ENCODE data around the gene UBAP1. TPM values are rescaled to one million over a fixed set of nuclear protein-coding genes. Genes with fewer than 3 reads are reported as not detected.
"Not testable (repeated sequence)": the region's sequence is repeated elsewhere in the genome, so short reads cannot be mapped to it uniquely, and the experiment has no call there.

UBAP1 gene
- polyA plus RNA-seq, 3 donors: 19.9 to 54.4 (median 43.2) TPM

GRCh38 chr9:34252016-34252415 lies 73.2 kb downstream of the UBAP1 start:
- H3K27ac ChIP-seq (ENCODE audit: low read depth, low read length): no peak overlapping the region

GRCh38 chr9:34252670-34253459 lies 74.0 kb downstream of the UBAP1 start:
- H3K27ac ChIP-seq (ENCODE audit: low read depth, low read length): no peak overlapping the region
- 43 to 58% (median 48%) methylated on average over 10 of the region's 10 CpGs for WGBS, 3 donors

GRCh38 chr9:34253460-34253837 lies 74.6 kb downstream of the UBAP1 start:
- H3K27ac ChIP-seq (ENCODE audit: low read depth, low read length): no peak overlapping the region
- 59 to 71% (median 67%) methylated on average over 3 of the region's 3 CpGs for WGBS, 3 donors

- WGBS, 3 donors: 60 to 76% (median 63%) methylated on average over 16 of the region's 16 CpGs
- H3K27ac ChIP-seq (ENCODE audit: low read depth, low read length): no peak overlapping the region
Measured at GRCh38 chr9:34254141-34254913, 75.5 kb downstream of the UBAP1 start.

GRCh38 chr9:34254966-34255825 lies 76.4 kb downstream of the UBAP1 start:
- H3K27ac ChIP-seq (ENCODE audit: low read depth, low read length): no peak overlapping the region
- WGBS, 3 donors: 64 to 87% (median 83%) methylated on average over 10 of the region's 10 CpGs

- 92 to 97% (median 92%) methylated on average over 6 of the region's 6 CpGs for WGBS, 3 donors
- H3K27ac ChIP-seq (ENCODE audit: low read depth, low read length): no peak overlapping the region
Measured at GRCh38 chr9:34256104-34256503, 77.3 kb downstream of the UBAP1 start.

GRCh38 chr9:34256987-34257585 lies 78.2 kb downstream of the UBAP1 start:
- WGBS, 3 donors: 75 to 81% (median 78%) methylated on average over 11 of the region's 11 CpGs
- no peak overlapping the region for H3K27ac ChIP-seq (ENCODE audit: low read depth, low read length)

- H3K27ac ChIP-seq (ENCODE audit: low read depth, low read length): no peak overlapping the region
- WGBS, 3 donors: 93 to 99% (median 98%) methylated on average over 10 of the region's 10 CpGs
Measured at GRCh38 chr9:34259315-34259714, 80.5 kb downstream of the UBAP1 start.

- no peak overlapping the region for H3K27ac ChIP-seq (ENCODE audit: low read depth, low read length)
- WGBS, 3 donors: 77 to 94% (median 85%) methylated on average over 3 of the region's 3 CpGs
Measured at GRCh38 chr9:34262971-34263370, 84.1 kb downstream of the UBAP1 start.

- H3K27ac ChIP-seq (ENCODE audit: low read depth, low read length): no peak overlapping the region
- WGBS, 3 donors: 71 to 84% (median 73%) methylated on average over 1 of the region's 1 CpG
Measured at GRCh38 chr9:34267660-34268059, 88.8 kb downstream of the UBAP1 start.

- H3K27ac ChIP-seq (ENCODE audit: low read depth, low read length): no peak overlapping the region
- WGBS, 3 donors: 72 to 75% (median 74%) methylated on average over 5 of the region's 5 CpGs
Measured at GRCh38 chr9:34271265-34272006, 92.6 kb downstream of the UBAP1 start.

- WGBS, 3 donors: 68 to 73% (median 71%) methylated on average over 3 of the region's 3 CpGs
Measured at GRCh38 chr9:34272101-34272541, 93.3 kb downstream of the UBAP1 start.

GRCh38 chr9:34273588-34273987 lies 94.7 kb downstream of the UBAP1 start:
- WGBS, 3 donors: no CpG with 5 or more reads among the region's 2 CpGs
- H3K27ac ChIP-seq (ENCODE audit: low read depth, low read length): not testable (repeated sequence)

More at GRCh38 chr9:34272101-34272541, 93.3 kb downstream of the UBAP1 start:
- H3K27ac ChIP-seq (ENCODE audit: low read depth, low read length): no peak overlapping the region

GRCh38 chr9:34275811-34276210 lies 97.0 kb downstream of the UBAP1 start:
- 96 to 97% (median 97%) methylated on average over 6 of the region's 6 CpGs for WGBS, 3 donors
- H3K27ac ChIP-seq (ENCODE audit: low read depth, low read length): no peak overlapping the region

- no peak overlapping the region for H3K27ac ChIP-seq (ENCODE audit: low read depth, low read length)
- WGBS, 3 donors: 81 to 92% (median 86%) methylated on average over 3 of the region's 3 CpGs
Measured at GRCh38 chr9:34276772-34277171, 97.9 kb downstream of the UBAP1 start.

GRCh38 chr9:34279411-34279810 lies 100.6 kb downstream of the UBAP1 start:
- no peak overlapping the region for H3K27ac ChIP-seq (ENCODE audit: low read depth, low read length)
- 65 to 69% (median 68%) methylated on average over 3 of the region's 3 CpGs for WGBS, 3 donors

GRCh38 chr9:34282096-34282495 lies 103.3 kb downstream of the UBAP1 start:
- 57 to 94% (median 73%) methylated on average over 1 of the region's 1 CpG for WGBS, 3 donors
- no peak overlapping the region for H3K27ac ChIP-seq (ENCODE audit: low read depth, low read length)

GRCh38 chr9:34289159-34289558 lies 110.3 kb downstream of the UBAP1 start:
- H3K27ac ChIP-seq (ENCODE audit: low read depth, low read length): no peak overlapping the region
- WGBS, 3 donors: 84 to 91% (median 85%) methylated on average over 2 of the region's 2 CpGs
